Measurements from ENCODE around the gene SPRY4. TPM values are rescaled to one million over a fixed set of nuclear protein-coding genes. Genes with fewer than 3 reads are reported as not detected.
A peak's percentile ranks its signal among the peaks of the same experiment; 100 is the strongest.

SPRY4 gene
- total and polyA plus RNA-seq, 8 donors: 1.3 to 13.6 (median 7.3) TPM

DNA sequence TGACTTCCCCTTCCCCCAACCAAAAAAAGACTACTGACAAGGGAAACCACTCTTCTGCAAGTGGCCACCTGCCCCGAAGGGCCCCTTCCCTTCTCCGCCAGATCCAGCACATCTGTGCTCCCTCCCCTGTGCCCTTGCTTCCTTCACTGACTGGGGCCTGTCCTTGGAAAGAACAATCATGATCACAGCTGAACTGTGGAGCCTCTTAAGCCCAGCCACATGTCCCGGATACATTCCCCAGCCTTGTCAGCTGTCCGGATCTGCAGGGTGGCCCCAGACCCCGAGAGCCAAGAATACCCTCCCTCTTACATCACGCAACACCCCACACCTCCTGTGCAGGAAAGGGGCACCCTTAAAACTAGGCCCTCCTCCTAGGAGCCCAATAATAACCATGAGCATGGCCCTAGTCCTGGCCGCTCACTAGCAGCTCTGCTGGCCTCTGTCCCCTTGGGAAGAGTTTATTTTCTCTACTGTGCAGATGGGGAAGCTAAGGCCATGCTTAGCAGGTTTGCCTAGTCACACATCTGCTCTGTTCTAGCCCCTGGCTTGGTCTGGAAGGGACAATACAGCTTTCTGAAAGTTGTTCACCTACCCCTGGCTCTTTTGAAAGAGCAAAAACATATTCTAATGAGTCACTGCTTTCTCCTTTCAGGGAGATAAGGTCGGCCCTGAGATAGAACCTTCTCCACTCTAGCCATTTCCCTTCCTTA lies 3.8 kb downstream of the SPRY4 start:
- peak overlapping the region; percentile 17 to 88 (median 77) for H3K27ac ChIP-seq
- no peaks in the 10 kb centered on the region for H3K9me3 ChIP-seq
- peaks cover 26 to 97% (median 84%) of the 10 kb centered on the region in 4 donors for H3K4me1 ChIP-seq
- intact Hi-C loops (cut with DNase I; ENCODE audit: low total_unique reads): loop anchor here (10.0 kb wide), 1 partner anchor 224 kb away; no protein-coding TSS in a partner anchor
- peaks cover 0 to 49% (median 23%) of the 10 kb centered on the region in 3 donors for H3K27me3 ChIP-seq
- H3K36me3 ChIP-seq: no peaks in the 10 kb centered on the region
- TF ChIP-seq EP300 (IDR thresholded peaks at IDR 0.05): no peak
- TF ChIP-seq POLR2A (IDR thresholded peaks at IDR 0.05): no peak
- TF ChIP-seq POLR2AphosphoS5 (IDR thresholded peaks at IDR 0.05): no peak
- TF ChIP-seq, protein P1, sequence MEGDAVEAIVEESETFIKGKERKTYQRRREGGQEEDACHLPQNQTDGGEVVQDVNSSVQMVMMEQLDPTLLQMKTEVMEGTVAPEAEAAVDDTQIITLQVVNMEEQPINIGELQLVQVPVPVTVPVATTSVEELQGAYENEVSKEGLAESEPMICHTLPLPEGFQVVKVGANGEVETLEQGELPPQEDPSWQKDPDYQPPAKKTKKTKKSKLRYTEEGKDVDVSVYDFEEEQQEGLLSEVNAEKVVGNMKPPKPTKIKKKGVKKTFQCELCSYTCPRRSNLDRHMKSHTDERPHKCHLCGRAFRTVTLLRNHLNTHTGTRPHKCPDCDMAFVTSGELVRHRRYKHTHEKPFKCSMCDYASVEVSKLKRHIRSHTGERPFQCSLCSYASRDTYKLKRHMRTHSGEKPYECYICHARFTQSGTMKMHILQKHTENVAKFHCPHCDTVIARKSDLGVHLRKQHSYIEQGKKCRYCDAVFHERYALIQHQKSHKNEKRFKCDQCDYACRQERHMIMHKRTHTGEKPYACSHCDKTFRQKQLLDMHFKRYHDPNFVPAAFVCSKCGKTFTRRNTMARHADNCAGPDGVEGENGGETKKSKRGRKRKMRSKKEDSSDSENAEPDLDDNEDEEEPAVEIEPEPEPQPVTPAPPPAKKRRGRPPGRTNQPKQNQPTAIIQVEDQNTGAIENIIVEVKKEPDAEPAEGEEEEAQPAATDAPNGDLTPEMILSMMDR (IDR thresholded peaks at IDR 0.05): no peak
- WGBS, 5 donors: 39 to 48% (median 43%) methylated on average over 8 of the region's 8 CpGs
- H3K4me3 ChIP-seq: peak overlapping the region in 3 of 4 donors; percentile 28 to 63 (median 57)
- DNase-seq: peak in 1 of 2 donors; percentile 62

DNA sequence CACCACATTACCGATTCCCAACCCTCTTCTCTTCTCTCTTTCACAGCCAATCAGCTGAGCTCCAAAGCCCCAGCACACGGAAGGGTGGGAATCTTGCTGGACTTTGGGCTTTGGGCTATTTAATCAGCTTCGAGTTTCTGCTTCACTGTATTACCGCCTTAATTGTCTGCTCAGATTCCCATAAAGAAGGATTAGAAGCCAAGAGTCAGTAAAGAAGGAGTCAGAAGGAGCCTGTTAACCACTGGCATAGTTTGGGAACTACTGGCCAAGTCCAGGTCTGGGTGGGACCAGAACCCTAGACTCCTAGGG lies 4.4 kb downstream of the SPRY4 start:
- peak overlapping the region in 3 of 4 donors; percentile 10 to 63 (median 28) for H3K4me3 ChIP-seq
- WGBS, 5 donors: 19 to 57% (median 22%) methylated on average over 4 of the region's 4 CpGs
- intact Hi-C loops (cut with DNase I; ENCODE audit: low total_unique reads): loop anchor here (10.0 kb wide), 1 partner anchor 224 kb away; no protein-coding TSS in a partner anchor
- H3K9me3 ChIP-seq: no peaks in the 10 kb centered on the region
- H3K4me1 ChIP-seq: peaks cover 25 to 97% (median 83%) of the 10 kb centered on the region in 4 donors
- DNase-seq: peak in 1 of 2 donors; percentile 51
- peak overlapping the region in 4 of 5 donors; percentile 54 to 88 (median 82) for H3K27ac ChIP-seq
- peaks cover 0 to 43% (median 16%) of the 10 kb centered on the region in 3 donors for H3K27me3 ChIP-seq
- no peaks in the 10 kb centered on the region for H3K36me3 ChIP-seq
- TF ChIP-seq POLR2AphosphoS5 (IDR thresholded peaks at IDR 0.05): no peak
- no peak for TF ChIP-seq POLR2A (IDR thresholded peaks at IDR 0.05)
- TF ChIP-seq, protein P1 (IDR thresholded peaks at IDR 0.05): no peak
- TF ChIP-seq EP300 (IDR thresholded peaks at IDR 0.05): no peak

- WGBS, 5 donors: 63 to 66% (median 64%) methylated on average over 7 of the region's 7 CpGs
- peak overlapping the region in 2 of 4 donors; percentile 10 to 63 for H3K4me3 ChIP-seq
- H3K27me3 ChIP-seq: peaks cover 0 to 37% (median 14%) of the 10 kb centered on the region in 3 donors
- no peaks in the 10 kb centered on the region for H3K9me3 ChIP-seq
- no peak for DNase-seq
- H3K4me1 ChIP-seq: peaks cover 22 to 95% (median 78%) of the 10 kb centered on the region in 4 donors
- TF ChIP-seq EP300 (IDR thresholded peaks at IDR 0.05) (no peak), POLR2A (IDR thresholded peaks at IDR 0.05) (no peak), POLR2AphosphoS5 (IDR thresholded peaks at IDR 0.05) (no peak)
- TF ChIP-seq, protein P1 (IDR thresholded peaks at IDR 0.05): no peak
- H3K36me3 ChIP-seq: peaks cover 0 to 2% (median 0%) of the 10 kb centered on the region in 4 donors
- peak overlapping the region in 4 of 5 donors; percentile 54 to 88 (median 82) for H3K27ac ChIP-seq
- intact Hi-C loops (cut with DNase I; ENCODE audit: low total_unique reads): loop anchor here (10.0 kb wide), 1 partner anchor 225 kb away; no protein-coding TSS in a partner anchor
Measured at GRCh38 chr5:142319560-142320429, 5.0 kb downstream of the SPRY4 start.

DNA sequence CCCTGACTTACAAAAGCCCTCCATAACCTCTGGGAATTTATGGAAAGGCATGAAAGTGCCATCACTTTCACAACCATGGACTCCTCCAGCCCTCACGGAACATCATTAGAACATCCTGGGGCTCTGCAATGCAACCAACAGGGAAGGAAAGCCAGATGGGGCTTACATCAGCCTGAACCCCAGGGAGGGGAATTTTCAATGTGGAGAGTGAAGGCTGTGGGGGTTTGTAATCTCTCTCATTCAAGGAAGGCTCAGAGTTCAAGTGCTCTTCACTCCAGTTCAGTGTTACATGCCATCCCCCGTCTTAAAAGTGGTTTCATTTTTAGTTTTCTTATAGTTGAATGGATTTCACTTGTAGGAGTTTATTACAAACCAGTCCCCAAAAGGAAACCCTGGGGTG lies 5.7 kb downstream of the SPRY4 start:
- peak overlapping the region in 1 of 4 donors; percentile 63 for H3K4me3 ChIP-seq
- peak overlapping the region in 2 of 5 donors; percentile 88 for H3K27ac ChIP-seq
- no peaks in the 10 kb centered on the region for H3K9me3 ChIP-seq
- DNase-seq: no peak
- peaks cover 0 to 30% (median 10%) of the 10 kb centered on the region in 3 donors for H3K27me3 ChIP-seq
- WGBS, 5 donors: 37 to 74% (median 70%) methylated on average over 2 of the region's 2 CpGs
- peaks cover 0 to 9% (median 3%) of the 10 kb centered on the region in 4 donors for H3K36me3 ChIP-seq
- TF ChIP-seq POLR2AphosphoS5 (IDR thresholded peaks at IDR 0.05): no peak
- TF ChIP-seq POLR2A (IDR thresholded peaks at IDR 0.05): no peak
- no peak for TF ChIP-seq EP300 (IDR thresholded peaks at IDR 0.05)
- TF ChIP-seq, protein P1 (IDR thresholded peaks at IDR 0.05): no peak
- intact Hi-C loops (cut with DNase I; ENCODE audit: low total_unique reads): no loop called here
- peaks cover 19 to 96% (median 76%) of the 10 kb centered on the region in 4 donors for H3K4me1 ChIP-seq

Data from stomach (tissue), 9 donors.